Smooth muscle cell of the coronary artery (primary cell): ENCODE results near the gene ERBIN. TPM values are rescaled to one million over a fixed set of nuclear protein-coding genes. Genes with fewer than 3 reads are reported as not detected.

ENCODE experiments used
- total RNA-seq: library from RNA; depleted of rRNA; stranded (reverse); fragments of >200 nt; gene quantifications from 2 replicates; pipeline ENCODE4 v1.2.3, GENCODE V29; 2014; ENCODE audit warnings: low replicate concordance

The ERBIN gene, protein sequence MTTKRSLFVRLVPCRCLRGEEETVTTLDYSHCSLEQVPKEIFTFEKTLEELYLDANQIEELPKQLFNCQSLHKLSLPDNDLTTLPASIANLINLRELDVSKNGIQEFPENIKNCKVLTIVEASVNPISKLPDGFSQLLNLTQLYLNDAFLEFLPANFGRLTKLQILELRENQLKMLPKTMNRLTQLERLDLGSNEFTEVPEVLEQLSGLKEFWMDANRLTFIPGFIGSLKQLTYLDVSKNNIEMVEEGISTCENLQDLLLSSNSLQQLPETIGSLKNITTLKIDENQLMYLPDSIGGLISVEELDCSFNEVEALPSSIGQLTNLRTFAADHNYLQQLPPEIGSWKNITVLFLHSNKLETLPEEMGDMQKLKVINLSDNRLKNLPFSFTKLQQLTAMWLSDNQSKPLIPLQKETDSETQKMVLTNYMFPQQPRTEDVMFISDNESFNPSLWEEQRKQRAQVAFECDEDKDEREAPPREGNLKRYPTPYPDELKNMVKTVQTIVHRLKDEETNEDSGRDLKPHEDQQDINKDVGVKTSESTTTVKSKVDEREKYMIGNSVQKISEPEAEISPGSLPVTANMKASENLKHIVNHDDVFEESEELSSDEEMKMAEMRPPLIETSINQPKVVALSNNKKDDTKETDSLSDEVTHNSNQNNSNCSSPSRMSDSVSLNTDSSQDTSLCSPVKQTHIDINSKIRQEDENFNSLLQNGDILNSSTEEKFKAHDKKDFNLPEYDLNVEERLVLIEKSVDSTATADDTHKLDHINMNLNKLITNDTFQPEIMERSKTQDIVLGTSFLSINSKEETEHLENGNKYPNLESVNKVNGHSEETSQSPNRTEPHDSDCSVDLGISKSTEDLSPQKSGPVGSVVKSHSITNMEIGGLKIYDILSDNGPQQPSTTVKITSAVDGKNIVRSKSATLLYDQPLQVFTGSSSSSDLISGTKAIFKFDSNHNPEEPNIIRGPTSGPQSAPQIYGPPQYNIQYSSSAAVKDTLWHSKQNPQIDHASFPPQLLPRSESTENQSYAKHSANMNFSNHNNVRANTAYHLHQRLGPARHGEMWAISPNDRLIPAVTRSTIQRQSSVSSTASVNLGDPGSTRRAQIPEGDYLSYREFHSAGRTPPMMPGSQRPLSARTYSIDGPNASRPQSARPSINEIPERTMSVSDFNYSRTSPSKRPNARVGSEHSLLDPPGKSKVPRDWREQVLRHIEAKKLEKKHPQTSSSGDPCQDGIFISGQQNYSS (N-terminal part only)
- 22.3 and 44.1 TPM in 2 replicates for total RNA-seq

DNA sequence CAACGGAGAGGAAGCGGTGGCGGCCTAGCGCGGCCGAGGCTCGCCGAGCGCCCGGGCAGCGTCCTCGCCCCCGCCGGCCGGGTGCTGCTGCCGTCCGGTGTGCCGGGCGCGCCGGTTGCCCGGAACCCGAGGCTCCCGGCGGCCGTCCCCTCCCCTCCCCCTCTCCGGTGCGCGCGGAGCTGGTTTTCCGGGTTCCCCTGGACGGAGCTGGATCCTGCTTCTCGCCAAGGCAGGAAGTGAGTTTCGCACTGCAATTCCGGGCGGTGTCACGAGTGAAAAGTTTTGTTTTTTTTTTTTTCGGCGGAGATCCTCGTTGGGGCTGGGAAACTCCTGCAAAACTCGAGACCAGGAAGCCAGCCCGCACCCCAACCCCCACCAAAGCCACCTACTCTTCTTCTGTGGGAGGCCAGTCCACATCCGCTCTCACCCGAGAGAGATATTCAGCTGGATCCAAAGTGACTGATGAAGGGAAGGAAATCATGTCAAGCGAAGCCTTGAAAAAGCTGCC, at the start of gene ERBIN:
Gene ERBIN, plus strand, starts transcription at position 300 of the 508 bp plus-strand sequence. CDS start 66,144 bp downstream, outside the sequence.

Other genes with a start within 250 kb of the ERBIN start
- 3.6 and 11.1 TPM in 2 replicates for gene SGTB, start 204.5 kb upstream of the ERBIN start, total RNA-seq
- gene NLN, start 204.4 kb upstream of the ERBIN start, total RNA-seq, result 10.9 and 26.5 TPM in 2 replicates
- gene SREK1, start 217.7 kb downstream of the ERBIN start, total RNA-seq, result 38.0 and 65.4 TPM in 2 replicates